KOPT-K1 (cell line): ENCODE data around the gene TEC.

Source experiments
- H3K27ac ChIP-seq: fragments of 200-600 bp; sonication (generic); 2 replicates; pipeline ENCODE4 v1.5.1; 2016; ENCODE audit warnings: antibody characterized with exemption, mild to moderate bottlenecking, low read depth, low read length; ENCODE audit not compliant: poor library complexity, severe bottlenecking
- H3K36me3 ChIP-seq: fragments of 200-600 bp; sonication (generic); 2 replicates; pipeline ENCODE4 v1.5.1; 2017; ENCODE audit warnings: antibody characterized with exemption, mild to moderate bottlenecking, low read length, moderate library complexity; ENCODE audit not compliant: insufficient read depth
- H3K9me3 ChIP-seq: fragments of 200-600 bp; sonication (generic); 2 replicates; pipeline ENCODE4 v1.5.1; 2017; ENCODE audit warnings: antibody characterized with exemption, low read length, mild to moderate bottlenecking; ENCODE audit not compliant: insufficient read depth, poor library complexity, severe bottlenecking

The TEC gene

DNA sequence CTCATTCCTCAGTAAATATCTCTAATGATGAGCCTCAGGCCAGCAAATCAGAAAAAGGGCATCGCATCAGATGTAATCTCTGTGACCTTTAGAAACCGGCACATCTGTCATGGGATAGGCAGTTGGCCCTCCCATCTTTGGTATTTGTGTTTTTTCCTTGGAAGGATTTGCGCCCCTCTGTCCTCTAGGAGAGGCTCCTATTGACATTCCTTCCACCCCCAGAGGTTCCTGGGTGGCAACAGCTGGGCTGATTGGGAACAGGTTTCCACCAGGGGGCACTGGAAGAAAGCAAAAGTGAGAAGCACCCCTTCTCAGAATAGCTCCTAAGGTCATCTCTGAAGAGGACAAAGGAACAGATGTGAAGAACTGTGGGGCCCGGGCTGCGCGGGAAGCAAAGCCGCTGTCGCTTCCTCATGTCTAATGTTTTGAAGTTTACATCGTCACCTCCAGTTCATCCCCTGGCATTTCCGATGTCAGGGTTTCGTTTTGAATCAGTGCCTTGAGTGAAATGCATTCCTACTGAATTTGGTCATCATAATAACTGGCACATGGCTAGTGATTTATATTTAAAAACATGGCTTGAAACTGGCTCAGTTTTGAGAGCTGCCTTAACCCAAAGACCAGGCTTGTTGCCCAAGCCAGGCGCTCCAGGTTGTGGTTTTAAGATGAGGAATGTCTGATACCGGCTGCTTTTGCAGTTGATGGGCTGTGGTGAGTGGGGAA is 141.8 kb downstream of the TEC start:
- no peak overlapping the region for H3K27ac ChIP-seq
- H3K9me3 ChIP-seq: no peaks in the 10 kb centered on the region
- H3K36me3 ChIP-seq: no peaks in the 10 kb centered on the region

DNA sequence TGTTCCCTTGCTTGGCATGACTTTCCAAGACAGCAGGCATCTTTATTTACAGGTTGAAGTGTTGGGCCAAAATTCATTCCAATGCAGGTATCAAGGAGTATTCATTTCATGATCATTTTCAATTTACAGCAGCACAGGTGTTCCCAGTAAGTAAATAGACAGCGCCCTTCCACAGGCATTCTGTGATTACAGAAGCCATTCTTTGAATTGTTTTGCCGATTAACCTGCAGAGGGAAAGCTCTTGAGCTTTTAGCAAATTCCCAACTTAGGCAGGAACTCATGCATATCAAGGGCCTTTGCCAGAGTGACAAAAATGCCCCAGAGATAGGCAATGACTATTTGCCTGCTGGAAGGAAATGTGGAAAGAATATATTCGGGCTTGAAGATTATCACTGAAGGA is 142.4 kb downstream of the TEC start:
- no peaks in the 10 kb centered on the region for H3K9me3 ChIP-seq
- H3K36me3 ChIP-seq: no peaks in the 10 kb centered on the region
- no peak overlapping the region for H3K27ac ChIP-seq

DNA sequence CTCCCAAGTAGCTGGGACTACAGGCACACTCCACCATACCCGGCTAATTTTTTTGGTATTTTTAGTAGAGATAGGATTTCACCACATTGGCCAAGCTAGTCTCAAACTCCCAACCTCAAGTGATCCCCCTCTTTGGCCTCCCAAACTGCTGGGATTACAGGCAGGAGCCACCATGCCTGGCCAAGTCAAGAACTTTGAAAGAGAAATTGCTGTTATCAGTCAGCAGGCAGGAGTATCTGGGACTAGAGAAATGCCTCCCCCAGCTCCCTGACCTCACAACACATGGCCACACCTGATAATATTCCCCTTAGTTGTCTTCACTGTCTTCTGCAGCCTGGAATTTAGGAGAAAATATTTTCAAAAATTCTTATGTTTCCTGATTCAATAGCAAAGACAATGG is 143.0 kb downstream of the TEC start:
- no peak overlapping the region for H3K27ac ChIP-seq
- H3K9me3 ChIP-seq: no peaks in the 10 kb centered on the region
- H3K36me3 ChIP-seq: no peaks in the 10 kb centered on the region

DNA sequence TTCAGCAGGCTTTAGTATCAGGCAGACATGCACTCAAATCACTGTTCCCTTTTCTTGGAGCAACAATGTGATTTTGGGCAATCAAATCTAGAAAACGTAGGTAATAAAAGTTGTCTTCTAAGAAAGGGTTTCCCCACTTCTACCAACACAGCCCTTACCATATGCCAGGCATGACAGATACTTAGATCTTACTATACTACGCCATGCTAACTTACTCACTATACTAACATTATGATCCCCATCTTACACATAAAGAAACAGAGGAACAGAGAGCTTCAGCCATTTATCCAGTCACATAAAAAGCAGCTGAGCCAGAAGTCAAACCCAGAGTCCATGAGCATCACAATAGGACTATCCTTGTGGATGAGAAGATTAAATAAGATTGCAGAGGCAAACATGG is 144.8 kb downstream of the TEC start:
- no peaks in the 10 kb centered on the region for H3K9me3 ChIP-seq
- no peaks in the 10 kb centered on the region for H3K36me3 ChIP-seq
- no peak overlapping the region for H3K27ac ChIP-seq

DNA sequence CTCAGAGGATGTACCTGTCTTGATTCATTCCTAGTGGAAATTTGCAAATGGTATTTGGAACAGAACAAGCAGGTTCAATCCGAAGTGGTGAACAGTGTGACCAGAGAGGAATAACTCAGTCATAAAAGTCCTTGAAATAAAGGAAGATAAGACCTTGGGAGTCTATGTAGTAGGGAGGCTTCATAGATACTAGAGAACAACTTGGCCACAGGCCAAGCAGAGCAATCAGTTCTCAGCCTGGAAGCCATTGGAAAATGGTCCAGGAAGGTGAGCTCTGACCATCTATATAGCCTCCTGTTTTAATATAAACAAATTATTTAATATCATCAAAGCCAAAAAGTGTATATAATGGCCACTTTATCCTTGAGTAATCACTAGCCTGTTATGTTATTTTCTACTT is 146.9 kb downstream of the TEC start:
- Histone ChIP-seq H3K27ac (no peak overlapping the region), H3K36me3 (no peaks in the 10 kb centered on the region), H3K9me3 (no peaks in the 10 kb centered on the region)

DNA sequence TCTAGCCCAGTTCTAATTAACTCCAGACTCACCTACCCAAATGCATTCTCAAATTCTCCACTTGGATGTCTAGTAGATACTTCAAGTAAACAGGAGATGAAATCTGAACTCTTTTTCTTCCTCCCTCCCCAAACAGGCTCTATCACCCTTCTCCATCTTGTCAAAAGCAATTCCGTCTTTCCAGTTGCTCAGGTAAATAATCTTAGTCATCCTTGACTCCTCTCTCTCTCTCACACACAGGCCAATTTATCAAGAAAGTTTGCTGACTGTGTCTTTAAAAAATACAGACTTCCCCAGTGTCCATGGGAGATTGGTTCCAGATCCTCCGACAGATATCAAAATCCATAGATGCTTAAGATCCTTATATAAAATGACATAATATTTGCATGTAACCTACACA is 148.5 kb downstream of the TEC start:
- H3K9me3 ChIP-seq: no peaks in the 10 kb centered on the region
- H3K36me3 ChIP-seq: no peaks in the 10 kb centered on the region
- H3K27ac ChIP-seq: no peak overlapping the region

DNA sequence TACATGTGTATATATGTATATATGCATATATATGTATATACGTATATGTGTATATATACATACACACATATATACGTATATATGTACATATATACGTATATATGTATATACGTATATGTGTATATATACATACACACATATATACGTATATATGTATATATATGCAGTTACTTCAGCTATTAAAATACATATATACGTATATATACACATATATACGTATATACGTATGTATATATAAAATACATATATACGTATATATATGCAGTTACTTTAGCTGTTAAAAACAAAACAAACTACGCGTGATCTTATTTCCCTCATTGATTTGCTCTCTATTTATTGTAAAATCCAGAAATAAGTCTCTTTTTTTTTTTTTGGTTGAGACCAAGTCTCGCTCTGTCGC is 149.5 kb downstream of the TEC start:
- no peak overlapping the region for H3K27ac ChIP-seq
- H3K9me3 ChIP-seq: no peaks in the 10 kb centered on the region
- H3K36me3 ChIP-seq: no peaks in the 10 kb centered on the region

DNA sequence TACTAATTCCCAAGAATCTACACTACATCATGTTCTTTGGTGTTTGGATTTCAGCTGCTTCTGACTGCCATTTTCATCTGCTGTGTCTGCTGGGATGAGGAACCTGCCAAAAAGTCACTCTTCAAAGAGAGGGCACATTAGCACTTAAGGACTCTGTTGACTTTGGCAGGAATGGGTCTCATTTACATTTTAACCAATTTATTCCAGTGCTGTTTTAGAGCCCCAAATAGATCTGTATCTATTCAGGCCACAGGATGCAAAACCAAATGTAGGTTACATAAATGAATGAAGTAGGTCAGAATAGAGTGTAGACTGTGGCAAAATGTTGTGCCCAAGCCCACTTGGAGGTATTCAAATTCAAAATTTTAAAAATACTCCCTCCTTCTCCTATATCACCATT is 150.0 kb downstream of the TEC start:
- Histone ChIP-seq H3K27ac (no peak overlapping the region), H3K36me3 (no peaks in the 10 kb centered on the region), H3K9me3 (no peaks in the 10 kb centered on the region)

DNA sequence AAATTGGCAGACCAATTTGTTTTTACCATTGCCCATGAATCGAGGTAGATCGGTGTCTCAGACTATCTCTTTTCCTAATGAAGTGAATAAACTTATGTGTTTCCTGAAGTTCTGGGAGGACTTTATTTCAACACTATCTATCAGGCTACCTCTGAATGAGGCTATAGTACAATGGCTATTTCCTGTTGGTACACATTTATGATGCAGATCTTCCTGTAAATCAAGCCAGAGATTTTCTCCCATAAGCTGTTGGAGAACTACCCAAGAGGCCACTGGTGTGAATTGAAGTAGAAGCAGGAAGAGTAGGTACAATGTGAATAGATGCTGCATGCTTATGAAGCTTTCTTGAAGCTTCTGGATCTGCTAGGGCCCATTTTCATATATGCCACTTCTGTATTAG is 151.6 kb downstream of the TEC start:
- Histone ChIP-seq H3K27ac (no peak overlapping the region), H3K9me3 (no peaks in the 10 kb centered on the region), H3K36me3 (no peaks in the 10 kb centered on the region)

DNA sequence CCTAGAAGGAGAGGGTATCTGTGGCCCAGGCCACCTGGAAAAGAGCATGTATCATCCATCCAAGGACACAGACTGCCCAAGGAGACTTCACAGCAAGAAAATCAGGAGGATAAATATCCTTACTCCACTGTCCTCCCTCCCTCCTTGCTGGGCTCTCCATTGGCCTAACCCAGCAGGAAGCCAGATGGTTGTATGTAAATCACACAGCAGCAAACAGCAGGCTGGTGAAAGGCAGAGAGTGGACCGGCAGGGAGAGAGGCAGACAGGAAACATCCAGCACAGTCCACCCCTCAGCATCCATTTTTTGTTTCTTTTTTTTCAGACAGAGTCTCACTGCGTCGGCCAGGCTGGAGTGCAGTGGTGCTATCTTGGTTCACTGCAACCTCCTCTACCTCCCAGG is 153.1 kb downstream of the TEC start:
- Histone ChIP-seq H3K27ac (no peak overlapping the region), H3K36me3 (no peaks in the 10 kb centered on the region), H3K9me3 (no peaks in the 10 kb centered on the region)

DNA sequence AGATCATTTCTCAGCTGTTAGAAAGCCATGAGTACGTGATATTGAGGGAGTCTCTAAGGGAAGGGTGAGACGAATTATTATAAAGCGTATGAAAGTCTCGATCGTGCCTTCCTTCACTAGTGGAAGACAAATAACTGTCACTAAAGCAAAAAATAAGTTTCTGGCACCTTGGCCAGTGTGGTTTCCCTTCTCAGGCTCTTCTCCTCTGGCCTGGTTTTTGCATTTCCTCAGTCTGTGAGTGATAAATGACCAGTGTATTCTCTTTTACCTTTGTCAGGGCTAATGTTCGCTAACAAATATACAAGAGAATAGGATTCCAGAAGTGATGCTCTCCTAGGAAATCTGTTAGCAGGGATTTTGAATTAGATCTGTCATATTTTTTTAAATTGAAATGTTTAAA is 155.2 kb downstream of the TEC start:
- Histone ChIP-seq H3K27ac (no peak overlapping the region), H3K9me3 (no peaks in the 10 kb centered on the region), H3K36me3 (no peaks in the 10 kb centered on the region)

DNA sequence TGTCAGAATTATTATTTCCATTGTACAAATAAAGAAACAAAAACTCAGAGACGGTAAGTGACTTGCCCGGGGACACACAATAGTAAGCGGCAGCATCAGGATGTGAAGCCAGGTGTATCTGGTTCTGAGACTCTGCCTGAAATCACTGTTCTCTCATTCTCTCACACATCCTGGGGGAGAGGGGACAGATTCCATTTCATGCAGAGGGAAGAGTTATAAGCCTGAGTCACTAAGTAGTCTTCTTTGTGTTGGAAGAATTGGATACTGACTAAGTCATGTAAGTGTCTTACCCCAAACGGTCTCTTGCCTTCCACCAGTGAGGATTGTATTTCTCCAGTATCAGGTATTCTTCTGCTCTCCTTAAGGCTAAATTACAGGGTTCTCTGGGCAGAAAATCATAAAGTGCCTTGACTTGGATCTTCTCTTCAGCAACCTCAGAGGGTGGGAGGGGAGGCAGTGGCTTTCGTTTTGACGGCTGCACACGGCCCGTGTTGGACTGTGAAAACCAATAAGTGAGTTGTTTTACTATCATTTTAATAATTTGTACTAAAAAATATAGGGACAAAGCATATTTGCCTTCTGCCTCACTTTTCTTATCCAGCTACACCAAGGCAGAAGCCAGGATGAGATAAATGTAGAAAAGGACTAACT is 157.5 kb downstream of the TEC start:
- H3K36me3 ChIP-seq: no peaks in the 10 kb centered on the region
- H3K9me3 ChIP-seq: no peaks in the 10 kb centered on the region
- H3K27ac ChIP-seq: no peak overlapping the region

DNA sequence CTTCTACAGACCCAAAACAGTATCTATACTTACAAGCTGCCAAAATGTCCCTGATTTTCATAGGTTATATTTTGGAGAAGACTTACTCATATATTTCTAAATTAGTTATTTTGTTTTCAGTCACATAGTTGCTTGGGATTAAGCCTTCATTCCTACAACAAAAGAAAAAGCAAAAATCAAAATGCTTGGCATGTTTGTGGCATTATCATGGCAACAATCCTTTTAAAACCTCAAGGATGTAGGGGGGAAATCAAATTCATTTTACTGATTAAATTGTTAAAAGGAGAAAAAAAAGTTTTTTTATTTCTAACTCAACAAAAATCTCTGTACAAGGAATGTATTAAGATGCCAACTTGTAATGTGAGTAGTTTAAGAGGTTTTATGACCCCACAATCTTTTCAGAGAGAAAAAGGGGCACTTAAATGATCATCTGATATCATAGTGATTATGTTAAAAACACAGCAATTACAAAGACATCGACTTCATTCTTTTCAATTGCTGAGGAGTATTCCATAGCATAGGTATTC is 159.1 kb downstream of the TEC start:
- no peaks in the 10 kb centered on the region for H3K36me3 ChIP-seq
- H3K27ac ChIP-seq: no peak overlapping the region
- no peaks in the 10 kb centered on the region for H3K9me3 ChIP-seq

DNA sequence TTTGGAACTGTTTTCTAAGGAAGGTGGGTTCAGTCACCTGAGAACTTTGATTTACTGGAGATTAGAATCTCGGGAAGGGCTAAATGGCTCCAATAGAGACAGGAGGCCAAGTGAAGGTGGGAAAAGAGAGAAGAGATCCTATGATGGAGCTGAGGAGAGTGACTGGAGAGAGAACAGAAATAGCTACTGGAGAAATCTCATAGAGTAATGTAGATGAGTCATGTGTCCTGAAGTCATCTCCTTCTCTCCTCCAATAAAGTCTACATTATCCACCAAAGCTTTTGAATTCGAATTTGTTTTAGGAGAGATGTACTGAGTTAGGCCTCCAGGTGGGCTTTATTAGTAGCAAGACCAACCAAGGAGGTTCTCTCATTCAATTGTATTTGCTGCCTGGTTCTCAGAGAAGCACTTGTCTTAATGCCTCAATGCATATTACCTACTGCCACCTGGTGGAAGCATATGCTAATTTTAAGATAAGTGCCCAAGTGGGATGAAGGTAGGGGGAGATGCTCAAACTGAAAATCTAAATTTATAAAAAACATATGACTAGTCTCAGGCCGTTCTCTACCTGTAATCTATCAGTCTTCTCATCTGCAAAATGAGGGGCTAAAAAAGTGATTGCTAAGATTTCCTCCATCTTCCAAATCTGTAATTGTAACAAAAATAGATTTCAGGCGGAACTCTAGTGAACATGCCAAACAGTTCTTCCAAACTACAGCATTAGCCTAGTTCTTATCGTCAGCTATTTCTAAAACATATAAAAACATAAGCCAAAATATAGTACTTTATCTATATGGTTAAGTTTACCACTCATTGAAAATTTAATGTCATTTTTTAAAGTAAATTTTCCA is 160.0 kb downstream of the TEC start:
- H3K9me3 ChIP-seq: no peaks in the 10 kb centered on the region
- no peak overlapping the region for H3K27ac ChIP-seq
- no peaks in the 10 kb centered on the region for H3K36me3 ChIP-seq

DNA sequence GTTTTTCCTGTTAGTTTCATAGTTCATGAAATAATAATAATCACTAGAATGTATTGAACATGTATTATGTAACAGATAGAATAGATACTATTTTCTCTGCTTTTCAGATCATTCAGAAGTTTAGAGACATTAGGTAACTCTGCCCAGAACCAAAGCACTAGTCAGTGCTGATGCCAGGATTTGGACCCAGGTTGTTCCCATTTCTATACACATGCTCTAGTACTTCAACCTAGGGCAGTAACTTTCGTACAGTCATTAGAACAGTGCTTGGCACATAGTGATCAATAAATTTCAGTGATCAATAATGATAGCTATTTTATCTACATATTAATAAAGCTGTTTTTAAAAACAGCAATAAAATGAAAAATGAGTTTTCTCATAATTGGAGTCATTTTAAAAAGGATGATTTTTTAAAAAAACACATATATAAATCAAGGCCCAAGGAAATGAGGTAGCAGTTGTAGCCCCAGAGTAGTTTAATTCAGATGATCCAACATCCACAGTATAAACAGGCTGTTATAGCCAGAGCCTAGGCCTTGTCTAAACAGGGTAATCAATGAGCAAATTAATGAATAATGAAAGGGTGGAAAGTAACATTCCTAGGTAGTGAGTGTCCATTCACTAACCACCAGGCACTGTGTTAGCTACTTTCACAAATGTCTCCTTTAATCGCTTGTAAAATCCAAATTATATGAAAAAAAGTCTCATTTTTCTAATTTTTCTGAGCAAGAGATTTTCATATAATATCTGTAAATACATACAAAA is 161.1 kb downstream of the TEC start:
- Histone ChIP-seq H3K27ac (no peak overlapping the region), H3K9me3 (no peaks in the 10 kb centered on the region), H3K36me3 (no peaks in the 10 kb centered on the region)
